Measurements from ENCODE around the gene FAM222B.
"Not testable (repeated sequence)": the region's sequence is repeated elsewhere in the genome, so short reads cannot be mapped to it uniquely, and the experiment has no call there.

FAM222B gene

GRCh38 chr17:28737770-28738679 lies 104.6 kb downstream of the FAM222B start:
- TF ChIP-seq POLR2A (IDR thresholded peaks at IDR 0.05; ENCODE audit: low read length): no peak
- TF ChIP-seq GATA1 (IDR thresholded peaks at IDR 0.05; ENCODE audit: low read depth, low read length): no peak
- peak in 1 of 2 experiments; percentile 44 for DNase-seq

GRCh38 chr17:28737316-28737715 lies 105.3 kb downstream of the FAM222B start:
- TF ChIP-seq GATA1 (IDR thresholded peaks at IDR 0.05; ENCODE audit: low read depth, low read length): no peak
- TF ChIP-seq POLR2A (IDR thresholded peaks at IDR 0.05; ENCODE audit: low read length): no peak
- DNase-seq: no peak

GRCh38 chr17:28735913-28736769 lies 106.4 kb downstream of the FAM222B start:
- not testable (repeated sequence) for DNase-seq

- DNase-seq: peak; percentile 89
- TF ChIP-seq POLR2A (IDR thresholded peaks at IDR 0.05; ENCODE audit: low read length) (no peak), GATA1 (IDR thresholded peaks at IDR 0.05; ENCODE audit: low read depth, low read length) (peak; percentile 52)
Measured at GRCh38 chr17:28735242-28735722, 107.3 kb downstream of the FAM222B start.

- no peak for TF ChIP-seq GATA1 (IDR thresholded peaks at IDR 0.05; ENCODE audit: low read depth, low read length)
- no peak for TF ChIP-seq POLR2A (IDR thresholded peaks at IDR 0.05; ENCODE audit: low read length)
- no peak for DNase-seq
Measured at GRCh38 chr17:28734712-28735241, 107.8 kb downstream of the FAM222B start.

- DNase-seq: no peak
- TF ChIP-seq POLR2A (IDR thresholded peaks at IDR 0.05; ENCODE audit: low read length) (no peak), GATA1 (IDR thresholded peaks at IDR 0.05; ENCODE audit: low read depth, low read length) (no peak)
Measured at GRCh38 chr17:28733346-28733745, 109.2 kb downstream of the FAM222B start.

GRCh38 chr17:28729950-28730330 lies 112.7 kb downstream of the FAM222B start:
- DNase-seq: no peak
- TF ChIP-seq POLR2A (IDR thresholded peaks at IDR 0.05; ENCODE audit: low read length) (no peak), GATA1 (IDR thresholded peaks at IDR 0.05; ENCODE audit: low read depth, low read length) (no peak)

- no peak for TF ChIP-seq GATA1 (IDR thresholded peaks at IDR 0.05; ENCODE audit: low read depth, low read length)
- peak; percentile 65 for TF ChIP-seq POLR2A (IDR thresholded peaks at IDR 0.05; ENCODE audit: low read length)
- peak; percentile 92 to 96 for DNase-seq
Measured at GRCh38 chr17:28728364-28729200, 114.0 kb downstream of the FAM222B start, which contains the start of gene NEK8. Gene NEK8, plus strand, starts transcription at chr17:28728788. Its CDS starts 26 bp downstream, at chr17:28728814.

GRCh38 chr17:28726627-28727491 lies 115.7 kb downstream of the FAM222B start:
- DNase-seq: peak; percentile 91 to 95
- no peak for TF ChIP-seq GATA1 (IDR thresholded peaks at IDR 0.05; ENCODE audit: low read depth, low read length)
- no peak for TF ChIP-seq POLR2A (IDR thresholded peaks at IDR 0.05; ENCODE audit: low read length)

- DNase-seq: peak; percentile 84 to 87
- TF ChIP-seq POLR2A (IDR thresholded peaks at IDR 0.05; ENCODE audit: low read length) (no peak), GATA1 (IDR thresholded peaks at IDR 0.05; ENCODE audit: low read depth, low read length) (no peak)
Measured at GRCh38 chr17:28726226-28726626, 116.4 kb downstream of the FAM222B start, which contains the start of gene TLCD1. Gene TLCD1, minus strand, starts transcription at chr17:28726233. Its CDS starts 136 bp downstream, at chr17:28726097.

GRCh38 chr17:28725660-28726225 lies 116.8 kb downstream of the FAM222B start:
- no peak for DNase-seq
- peak; percentile 44 for TF ChIP-seq POLR2A (IDR thresholded peaks at IDR 0.05; ENCODE audit: low read length)
- no peak for TF ChIP-seq GATA1 (IDR thresholded peaks at IDR 0.05; ENCODE audit: low read depth, low read length)

GRCh38 chr17:28725166-28725659 lies 117.4 kb downstream of the FAM222B start:
- TF ChIP-seq POLR2A (IDR thresholded peaks at IDR 0.05; ENCODE audit: low read length): peak; percentile 67
- no peak for TF ChIP-seq GATA1 (IDR thresholded peaks at IDR 0.05; ENCODE audit: low read depth, low read length)
- DNase-seq: peak; percentile 63 to 68

All from erythroblast (primary cell).